Bronchial epithelial cell (primary cell): ENCODE data around the gene NTF3. TPM values are rescaled to one million over a fixed set of nuclear protein-coding genes. Genes with fewer than 3 reads are reported as not detected.
A peak's percentile ranks its signal among the peaks of the same experiment; 100 is the strongest.

Experiments used
- DNase-seq: peaks from one replicate; pipeline ENCODE4 v3.0.0-alpha.2; 2010; ENCODE audit warnings: low read depth
- FAIRE-seq: peaks from 2 replicates; lab custom pipeline; 2011; peaks lifted over from hg19 to GRCh38; lab: Jason Lieb, UNC
- H3K27me3 ChIP-seq: 2 replicates; pipeline ENCODE4 v1.5.1; 2011; ENCODE audit warnings: low read length; ENCODE audit not compliant: control insufficient read depth, insufficient read depth
- H3K36me3 ChIP-seq: 2 replicates; pipeline ENCODE4 v1.5.1; 2011; ENCODE audit warnings: low read length; ENCODE audit not compliant: control insufficient read depth, insufficient read depth
- H3K4me3 ChIP-seq: 2 replicates; pipeline ENCODE4 v1.5.1; 2011; ENCODE audit warnings: mild to moderate bottlenecking, low read depth, low read length, control low read depth
- total RNA-seq: library from RNA; depleted of rRNA; stranded (reverse); fragments of >200 nt; gene quantifications from 2 replicates; pipeline ENCODE4 v1.2.1, GENCODE V29; 2014
- TF ChIP-seq, protein P1 (sequence below): IDR thresholded peaks from 2 replicates; pipeline ENCODE4 v1.5.1; 2011; ENCODE audit warnings: mild to moderate bottlenecking, moderate library complexity, low read length, control low read depth, inconsistent platforms; ENCODE audit not compliant: insufficient read depth, severe bottlenecking

Gene NTF3
- total RNA-seq, 1 donor from 2014 or later, result not detected

DNA sequence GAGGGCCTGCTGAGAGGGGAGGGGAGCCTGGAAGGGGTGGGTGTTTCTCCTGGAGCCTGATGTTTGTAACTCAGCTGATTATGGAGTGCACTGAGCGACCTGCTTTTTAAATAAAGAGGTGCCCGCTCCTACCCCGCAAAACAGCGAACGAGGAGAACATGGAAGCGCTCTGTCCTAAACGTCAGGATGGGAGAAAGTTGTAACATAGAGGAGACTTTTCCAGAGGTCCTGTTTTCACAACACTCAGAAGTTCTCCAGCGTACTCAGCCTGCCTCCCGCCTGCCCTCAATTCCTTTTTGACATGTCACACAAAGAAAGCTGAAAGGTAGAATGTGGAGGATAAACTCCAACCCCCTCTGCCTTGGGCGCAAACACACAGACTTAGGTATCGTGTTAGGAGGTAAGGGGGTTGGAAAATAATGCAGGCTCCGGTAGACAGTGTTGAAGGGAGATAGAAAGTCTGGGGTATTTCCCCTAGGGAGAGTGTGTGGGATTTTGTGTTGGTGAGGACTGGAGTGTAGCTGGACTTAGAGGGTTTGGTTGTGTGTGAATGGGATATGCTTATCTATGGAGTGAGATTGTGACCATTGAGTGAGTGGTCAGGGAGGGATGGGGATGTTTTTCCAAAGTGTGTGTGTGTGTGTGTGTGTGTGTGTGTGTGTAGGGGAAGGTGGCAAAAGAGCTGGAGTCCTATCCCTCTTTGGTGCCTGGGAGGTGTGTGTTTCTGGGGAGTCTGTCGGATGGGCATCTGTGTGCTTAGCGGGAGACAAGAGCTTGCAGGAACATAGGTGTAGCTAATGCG lies 2.1 kb downstream of the NTF3 start:
- TF ChIP-seq, protein P1, sequence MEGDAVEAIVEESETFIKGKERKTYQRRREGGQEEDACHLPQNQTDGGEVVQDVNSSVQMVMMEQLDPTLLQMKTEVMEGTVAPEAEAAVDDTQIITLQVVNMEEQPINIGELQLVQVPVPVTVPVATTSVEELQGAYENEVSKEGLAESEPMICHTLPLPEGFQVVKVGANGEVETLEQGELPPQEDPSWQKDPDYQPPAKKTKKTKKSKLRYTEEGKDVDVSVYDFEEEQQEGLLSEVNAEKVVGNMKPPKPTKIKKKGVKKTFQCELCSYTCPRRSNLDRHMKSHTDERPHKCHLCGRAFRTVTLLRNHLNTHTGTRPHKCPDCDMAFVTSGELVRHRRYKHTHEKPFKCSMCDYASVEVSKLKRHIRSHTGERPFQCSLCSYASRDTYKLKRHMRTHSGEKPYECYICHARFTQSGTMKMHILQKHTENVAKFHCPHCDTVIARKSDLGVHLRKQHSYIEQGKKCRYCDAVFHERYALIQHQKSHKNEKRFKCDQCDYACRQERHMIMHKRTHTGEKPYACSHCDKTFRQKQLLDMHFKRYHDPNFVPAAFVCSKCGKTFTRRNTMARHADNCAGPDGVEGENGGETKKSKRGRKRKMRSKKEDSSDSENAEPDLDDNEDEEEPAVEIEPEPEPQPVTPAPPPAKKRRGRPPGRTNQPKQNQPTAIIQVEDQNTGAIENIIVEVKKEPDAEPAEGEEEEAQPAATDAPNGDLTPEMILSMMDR, result no peak
- Histone ChIP-seq H3K36me3 (no peaks in the 10 kb centered on the region), H3K4me3 (no peak overlapping the region), H3K27me3 (peaks cover 62% of the 10 kb centered on the region)
- peak; percentile 47 for FAIRE-seq
- DNase-seq, result no peak

DNA sequence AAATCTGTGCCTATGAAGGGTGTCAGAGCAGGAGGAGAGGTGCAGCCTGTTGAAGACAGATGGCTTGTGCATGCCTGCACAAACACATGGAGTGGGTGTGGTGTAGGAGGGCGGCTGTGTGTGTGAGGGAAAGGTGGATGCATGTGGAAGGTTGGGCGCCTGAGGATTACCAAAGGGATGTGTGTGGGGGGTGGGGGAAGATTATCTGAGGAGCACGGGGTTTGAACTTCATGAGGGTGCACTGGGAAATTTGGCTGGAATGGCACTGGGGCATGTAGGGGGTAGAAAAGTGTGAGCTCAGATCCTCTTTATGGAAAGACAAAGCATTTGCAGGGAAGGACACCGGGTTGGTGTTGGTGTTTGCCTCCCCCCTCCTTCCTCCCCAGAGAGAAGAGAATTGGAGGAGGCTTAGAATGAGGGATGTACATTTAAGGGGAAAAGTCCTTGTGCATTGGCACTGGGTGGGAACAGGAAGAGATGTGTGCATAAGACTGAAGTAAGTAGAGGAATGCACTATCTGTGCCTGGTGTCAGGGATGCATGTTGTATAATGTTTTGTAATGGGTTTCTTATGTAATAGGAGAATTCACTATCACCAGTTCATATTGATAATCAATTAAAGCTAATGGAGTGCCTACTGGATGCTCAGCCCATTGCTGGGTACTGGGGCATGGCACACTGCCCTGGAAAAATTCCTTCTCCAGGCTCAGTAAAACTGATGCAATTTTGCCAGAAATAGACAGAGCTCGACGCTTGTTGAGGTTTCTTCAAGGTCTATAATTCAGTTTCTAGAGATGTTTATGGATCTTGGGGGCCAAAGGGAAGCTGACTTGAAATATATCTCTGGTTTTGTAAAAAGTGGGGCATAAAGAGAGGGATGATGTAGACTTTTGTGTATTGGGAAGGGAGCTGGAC lies 3.0 kb downstream of the NTF3 start:
- FAIRE-seq, result no peak

GRCh38 chr12:5437182-5437583 lies 5.3 kb downstream of the NTF3 start:
- H3K27me3 ChIP-seq, result peaks cover 48% of the 10 kb centered on the region
- no peaks in the 10 kb centered on the region for H3K36me3 ChIP-seq
- DNase-seq, result no peak
- TF ChIP-seq, protein P1, result no peak
- FAIRE-seq, result no peak
- H3K4me3 ChIP-seq, result no peak overlapping the region

More for the DNA sequence above, 3.0 kb downstream of the NTF3 start:
- H3K27me3 ChIP-seq, result peaks cover 60% of the 10 kb centered on the region
- H3K4me3 ChIP-seq, result no peak overlapping the region
- DNase-seq, result no peak
- TF ChIP-seq, protein P1, result no peak
- no peaks in the 10 kb centered on the region for H3K36me3 ChIP-seq

GRCh38 chr12:5437589-5437988 lies 5.7 kb downstream of the NTF3 start:
- FAIRE-seq, result no peak
- Histone ChIP-seq H3K4me3 (no peak overlapping the region), H3K36me3 (no peaks in the 10 kb centered on the region), H3K27me3 (peaks cover 44% of the 10 kb centered on the region)
- no peak for DNase-seq
- TF ChIP-seq, protein P1, result no peak

DNA sequence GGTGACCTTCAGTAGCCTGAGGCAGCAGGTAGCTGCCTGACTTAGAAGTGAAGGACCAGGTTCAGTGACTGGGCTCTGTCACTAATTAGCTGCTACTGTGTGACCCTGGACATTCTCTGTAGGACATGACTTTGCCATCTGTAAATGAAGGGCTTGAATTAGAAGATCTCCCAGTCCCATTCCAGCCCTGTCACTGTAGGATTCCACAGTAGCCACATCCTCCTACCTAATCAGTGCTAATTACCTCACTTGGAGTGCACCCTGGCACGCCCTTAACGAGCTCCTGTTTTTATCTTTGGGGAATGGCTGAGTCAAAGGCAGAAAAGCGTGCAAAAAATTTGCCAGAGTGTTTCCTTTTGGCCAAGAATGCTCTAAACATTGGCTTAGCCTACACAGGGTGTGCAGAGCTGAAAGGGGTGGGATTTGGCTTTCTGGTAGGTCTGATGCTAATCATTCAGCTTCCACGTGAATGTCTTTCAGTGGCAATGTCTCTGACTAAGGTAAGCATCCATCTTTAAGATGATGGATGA lies 6.8 kb downstream of the NTF3 start:
- TF ChIP-seq, protein P1, result no peak
- no peak overlapping the region for H3K4me3 ChIP-seq
- FAIRE-seq, result no peak
- no peaks in the 10 kb centered on the region for H3K36me3 ChIP-seq
- no peak for DNase-seq
- H3K27me3 ChIP-seq, result peaks cover 32% of the 10 kb centered on the region
